Lung (tissue), 12 donors: ENCODE data around the gene MMP1. TPM values are rescaled to one million over a fixed set of nuclear protein-coding genes. Genes with fewer than 3 reads are reported as not detected.

Source experiments
- ATAC-seq: fragments of 200-7000 bp; cut with Tn5 transposase; one replicate; pipeline ENCODE4 v1.9.1; 2020; ENCODE audit warnings: moderate number of reproducible peaks; ENCODE audit not compliant: insufficient read depth, low FRiP score
- DNase-seq, 3 donors: peaks; one replicate each; pipeline ENCODE4 v3.0.0-alpha.2; 2013 to 2017
- H3K27ac ChIP-seq, 2 donors: one replicate each; pipeline ENCODE4 v1.5.1; 2013; ENCODE audit warnings: mild to moderate bottlenecking in 2 of 2, moderate library complexity in 2 of 2, control low read depth in 1 of 2, inconsistent platforms in 1 of 2, low read depth in 1 of 2, low read length in 1 of 2
- H3K27me3 ChIP-seq, 3 donors: one replicate each; pipeline ENCODE4 v1.5.1; 2013; ENCODE audit warnings: low read length in 2 of 3; ENCODE audit not compliant: control insufficient read depth in 3 of 3, insufficient read depth in 3 of 3
- H3K36me3 ChIP-seq, 4 donors: one replicate each; pipeline ENCODE4 v1.5.1; 2013; ENCODE audit warnings: low read length in 4 of 4, mild to moderate bottlenecking in 1 of 4, moderate library complexity in 1 of 4; ENCODE audit not compliant: control insufficient read depth in 4 of 4, insufficient read depth in 4 of 4
- H3K4me1 ChIP-seq, 5 donors: one replicate each; pipeline ENCODE4 v1.5.1; 2013; ENCODE audit warnings: low read length in 5 of 5, mild to moderate bottlenecking in 2 of 5, moderate library complexity in 1 of 5; ENCODE audit not compliant: control insufficient read depth in 5 of 5, insufficient read depth in 5 of 5
- H3K4me3 ChIP-seq: one replicate; pipeline ENCODE4 v1.5.1; 2013; ENCODE audit warnings: mild to moderate bottlenecking, control low read depth, moderate library complexity
- H3K9ac ChIP-seq, 2 donors: one replicate each; pipeline ENCODE4 v1.5.1; 2013; ENCODE audit warnings: low read length in 2 of 2, control low read depth in 1 of 2; ENCODE audit not compliant: insufficient read depth in 1 of 2
- H3K9me3 ChIP-seq, 4 donors: one replicate each; pipeline ENCODE4 v1.5.1; 2013; ENCODE audit warnings: low read length in 3 of 4, mild to moderate bottlenecking in 1 of 4, moderate library complexity in 1 of 4; ENCODE audit not compliant: control insufficient read depth in 4 of 4, insufficient read depth in 3 of 4
- CTCF ChIP-seq: IDR thresholded peaks from 2 replicates; pipeline ENCODE4 v1.5.1; 2012; ENCODE audit warnings: mild to moderate bottlenecking; ENCODE audit errors: control extremely low read depth, extremely low read depth
- WGBS, 2 donors: extraction: QIAGEN DNeasy Blood & Tissue Kit; methylation state at CpG; one replicate each; pipeline ENCODE4 v1.1.7; 2013; 5-methylcytosine and 5-hydroxymethylcytosine counted together
- polyA plus RNA-seq, 2 donors: library from polyadenylated mRNA; stranded (reverse); fragments of 200-250 nt; gene quantifications; one replicate each; pipeline ENCODE4 v1.2.1, GENCODE V29; 2013
- total RNA-seq, 2 donors: library from RNA; depleted of rRNA in 1 of 2; stranded (reverse); fragments of >200 nt in 1 of 2; gene quantifications; one replicate each; pipeline ENCODE4 v1.2.1, GENCODE V29; 2014 to 2021
- donor health status: control.
- donor health status: control.
- donor health status: Bipolar disorder and iron deficiency.
- donor health status: healthy.
- donor health status: DM: yes; HTN: yes; CAD: no.

Gene MMP1
- total and polyA plus RNA-seq, 4 donors = 3.1 to 19.9 (median 11.0) TPM

GRCh38 chr11:102842930-102843329, 45.0 kb upstream of the MMP1 start:
- no peak overlapping the region for H3K27ac ChIP-seq
- ATAC-seq = no peak
- no peaks in the 10 kb centered on the region for H3K27me3 ChIP-seq
- no peaks in the 10 kb centered on the region for H3K9me3 ChIP-seq
- H3K4me1 ChIP-seq = no peaks in the 10 kb centered on the region
- no peak overlapping the region for H3K4me3 ChIP-seq
- 39 to 65% methylated on average over 1 of the region's 1 CpG for WGBS, 2 donors
- DNase-seq = no peak
- TF ChIP-seq CTCF = no peak
- no peaks in the 10 kb centered on the region for H3K36me3 ChIP-seq
- no peak overlapping the region for H3K9ac ChIP-seq

GRCh38 chr11:102840018-102840417, 42.1 kb upstream of the MMP1 start:
- DNase-seq = no peak
- H3K36me3 ChIP-seq = no peaks in the 10 kb centered on the region
- ATAC-seq = no peak
- no peak overlapping the region for H3K27ac ChIP-seq
- H3K4me3 ChIP-seq = no peak overlapping the region
- no peaks in the 10 kb centered on the region for H3K9me3 ChIP-seq
- TF ChIP-seq CTCF = no peak
- no peaks in the 10 kb centered on the region for H3K27me3 ChIP-seq
- no peak overlapping the region for H3K9ac ChIP-seq
- 48 to 62% methylated on average over 5 of the region's 5 CpGs for WGBS, 2 donors
- no peaks in the 10 kb centered on the region for H3K4me1 ChIP-seq

GRCh38 chr11:102837646-102838045, 39.7 kb upstream of the MMP1 start:
- H3K9me3 ChIP-seq = no peaks in the 10 kb centered on the region
- TF ChIP-seq CTCF = no peak
- H3K4me1 ChIP-seq = no peaks in the 10 kb centered on the region
- 88 to 92% methylated on average over 2 of the region's 2 CpGs for WGBS, 2 donors
- H3K9ac ChIP-seq = no peak overlapping the region
- H3K27ac ChIP-seq = no peak overlapping the region
- no peak for DNase-seq
- no peaks in the 10 kb centered on the region for H3K36me3 ChIP-seq
- no peaks in the 10 kb centered on the region for H3K27me3 ChIP-seq
- no peak for ATAC-seq
- H3K4me3 ChIP-seq = no peak overlapping the region

GRCh38 chr11:102837156-102837555, 39.2 kb upstream of the MMP1 start:
- Histone ChIP-seq H3K9ac (no peak overlapping the region), H3K27ac (no peak overlapping the region), H3K4me3 (no peak overlapping the region), H3K4me1 (no peaks in the 10 kb centered on the region), H3K9me3 (no peaks in the 10 kb centered on the region), H3K27me3 (no peaks in the 10 kb centered on the region), H3K36me3 (no peaks in the 10 kb centered on the region)
- no peak for TF ChIP-seq CTCF
- WGBS, 2 donors = 90 to 95% methylated on average over 2 of the region's 2 CpGs
- no peak for ATAC-seq
- DNase-seq = no peak
